ENCODE data around the gene UBE2Q1.

The UBE2Q1 gene

DNA sequence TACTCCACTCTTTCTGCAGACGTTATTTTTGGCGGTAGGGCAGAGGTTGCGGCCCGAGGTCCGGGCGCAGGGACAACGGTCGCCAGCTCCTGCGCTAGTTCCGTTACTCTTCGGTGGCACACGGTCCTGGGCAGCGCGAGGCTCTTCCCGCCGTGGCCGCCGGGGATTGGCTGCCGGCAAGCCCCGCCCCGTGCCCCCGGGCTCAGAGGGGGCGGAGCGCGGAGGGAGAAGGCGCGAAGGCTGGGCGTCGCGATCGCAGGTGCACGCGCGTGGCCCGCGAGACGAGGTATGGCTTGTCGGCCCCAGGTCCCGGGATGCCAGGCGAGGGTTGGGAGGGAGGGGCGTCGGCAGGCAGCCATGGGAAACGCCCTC lies 55.7 kb downstream of the UBE2Q1 start:
- no peak for DNase-seq (ENCODE audit: low spot score)

DNA sequence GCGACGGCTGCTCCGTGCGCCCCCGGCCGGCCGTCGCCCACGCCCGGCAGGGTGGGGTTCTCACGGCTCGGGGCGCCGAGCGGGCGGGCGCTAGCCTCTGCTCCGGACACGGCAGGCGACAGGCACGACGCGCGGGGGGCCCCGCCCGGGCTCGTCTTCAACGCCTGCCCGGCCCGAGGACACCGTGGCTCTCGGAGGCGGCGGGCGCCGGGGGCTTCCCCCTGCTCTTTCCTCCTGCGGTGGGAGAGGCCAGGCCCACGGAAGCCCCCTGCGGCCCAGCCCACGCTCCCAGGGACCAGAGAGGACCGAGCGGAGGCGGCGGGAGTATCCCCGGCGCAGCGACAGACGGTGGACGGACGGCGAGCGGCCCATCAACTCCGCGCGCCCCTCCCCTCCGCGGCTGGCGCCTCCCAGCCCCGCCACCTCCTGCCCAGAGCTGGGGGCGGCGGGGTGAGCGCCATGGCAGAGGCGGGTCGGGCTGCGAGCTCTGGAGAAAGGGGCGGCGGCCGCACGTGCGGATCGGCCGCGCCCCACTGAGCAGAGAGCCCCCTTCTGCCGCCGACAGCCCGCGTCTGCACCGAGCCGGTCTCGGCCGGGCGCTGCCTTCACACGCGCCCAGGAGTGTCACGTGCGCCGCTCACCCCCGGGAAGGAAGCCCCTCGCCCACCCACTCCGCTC lies 56.3 kb downstream of the UBE2Q1 start, which contains the start of the genes SHE and TDRD10:
Gene SHE (minus strand): TSS at position 347 of the 678 bp plus-strand sequence. CDS start 386 bp downstream, outside the sequence.
Gene TDRD10 (plus strand): TSS at position 154 of the 678 bp plus-strand sequence. CDS start 4,685 bp downstream, outside the sequence.
- no peak for DNase-seq (ENCODE audit: low spot score)

DNA sequence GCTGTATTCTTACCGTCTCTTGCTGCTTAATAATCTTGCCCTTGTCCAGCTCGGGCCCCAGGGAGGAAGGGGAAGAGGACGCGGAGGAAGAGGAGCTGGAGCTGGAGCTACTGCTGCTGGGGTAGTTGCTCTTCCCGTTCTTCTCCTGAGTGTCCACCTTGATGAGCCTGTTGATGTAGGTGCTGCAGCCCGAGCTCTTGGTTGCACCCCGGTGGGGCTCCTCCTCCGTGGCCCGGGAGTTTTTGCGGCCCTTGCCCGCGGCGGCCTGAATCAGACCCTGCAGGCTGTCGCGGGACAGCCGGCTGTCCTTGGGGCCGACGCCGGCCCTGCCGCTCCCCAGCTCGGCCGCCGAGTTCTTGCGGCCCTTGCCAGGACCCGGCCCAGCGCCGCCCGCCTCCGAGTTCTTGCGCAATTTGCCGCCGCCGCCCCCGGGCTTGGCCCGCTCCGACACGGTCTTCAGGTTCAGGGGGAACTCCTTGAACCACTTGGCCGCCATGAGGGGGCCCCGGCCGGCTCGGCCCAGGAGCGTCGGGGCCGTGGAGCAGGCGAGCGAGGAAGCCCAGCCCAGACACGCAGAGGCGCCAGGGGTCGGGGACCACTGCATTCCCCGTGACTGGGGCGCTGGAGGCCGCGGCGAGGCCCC lies 56.9 kb downstream of the UBE2Q1 start:
- no peak for DNase-seq (ENCODE audit: low spot score)

DNA sequence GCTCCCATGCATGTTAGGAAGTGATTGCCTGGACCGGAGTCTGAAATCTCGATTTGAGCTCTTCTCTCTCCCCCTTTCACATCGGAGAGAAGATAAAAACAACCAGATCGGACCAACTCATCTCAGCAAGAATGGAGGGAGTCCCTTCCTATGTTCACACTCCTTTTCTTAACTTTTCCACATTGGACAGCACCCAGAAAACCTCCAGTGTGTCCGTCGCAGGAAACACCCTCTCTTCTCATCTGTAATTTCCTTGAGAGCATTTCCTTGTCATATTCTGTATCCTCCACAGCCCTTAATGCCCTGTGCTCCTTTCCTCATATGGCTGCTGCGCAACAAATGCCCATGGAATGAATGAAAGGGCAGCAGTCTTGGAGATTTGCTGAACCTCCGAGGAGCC lies 57.9 kb downstream of the UBE2Q1 start:
- no peak for DNase-seq (ENCODE audit: low spot score)

DNA sequence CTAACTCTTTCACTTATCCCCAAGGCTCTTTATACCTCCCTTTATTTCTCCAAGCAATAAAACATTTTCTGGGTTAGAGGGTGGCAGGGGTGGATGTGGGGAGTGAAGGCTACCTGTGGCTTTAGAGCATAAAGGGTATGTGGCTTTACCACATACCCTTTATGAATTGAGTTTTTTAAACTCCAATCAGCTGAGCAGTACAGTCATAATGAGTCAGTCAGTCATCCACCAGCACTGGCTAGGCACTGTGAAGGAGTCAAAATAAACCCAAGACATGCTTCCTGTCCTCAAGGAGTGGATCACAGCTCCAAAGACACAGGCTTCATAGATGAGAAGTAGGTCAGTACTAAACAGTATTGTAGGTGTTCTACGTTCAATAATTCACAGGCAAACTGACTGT lies 59.0 kb downstream of the UBE2Q1 start:
- DNase-seq (ENCODE audit: low spot score) = no peak

Data from hematopoietic multipotent progenitor cell treated with erythropoietin and hydrocortisone succinate and interleukin-3 and kit ligand, for 17 days (in vitro differentiated cells).